ENCODE measurements around the gene CMKLR1.

CMKLR1 gene

GRCh38 chr12:108271951-108272872 lies 66.9 kb downstream of the CMKLR1 start:
- no peak for TF ChIP-seq CTCF (IDR thresholded peaks at IDR 0.05; ENCODE audit: control insufficient read depth, insufficient read depth, low read depth, low read length, missing control alignments)
- DNase-seq (ENCODE audit: low read depth) = no peak
- H3K4me3 ChIP-seq (ENCODE audit: control insufficient read depth, low read depth, low read length) = no peak overlapping the region

- no peak overlapping the region for H3K4me3 ChIP-seq (ENCODE audit: control insufficient read depth, low read depth, low read length)
- no peak for DNase-seq (ENCODE audit: low read depth)
- TF ChIP-seq CTCF (IDR thresholded peaks at IDR 0.05; ENCODE audit: control insufficient read depth, insufficient read depth, low read depth, low read length, missing control alignments) = no peak
Measured at GRCh38 chr12:108270849-108271143, 68.3 kb downstream of the CMKLR1 start.

GRCh38 chr12:108270035-108270848 lies 68.9 kb downstream of the CMKLR1 start:
- H3K4me3 ChIP-seq (ENCODE audit: control insufficient read depth, low read depth, low read length) = no peak overlapping the region
- no peak for TF ChIP-seq CTCF (IDR thresholded peaks at IDR 0.05; ENCODE audit: control insufficient read depth, insufficient read depth, low read depth, low read length, missing control alignments)
- DNase-seq (ENCODE audit: low read depth) = no peak

GRCh38 chr12:108269224-108269623 lies 69.9 kb downstream of the CMKLR1 start:
- no peak overlapping the region for H3K4me3 ChIP-seq (ENCODE audit: control insufficient read depth, low read depth, low read length)
- no peak for DNase-seq (ENCODE audit: low read depth)
- no peak for TF ChIP-seq CTCF (IDR thresholded peaks at IDR 0.05; ENCODE audit: control insufficient read depth, insufficient read depth, low read depth, low read length, missing control alignments)

- TF ChIP-seq CTCF (IDR thresholded peaks at IDR 0.05; ENCODE audit: control insufficient read depth, insufficient read depth, low read depth, low read length, missing control alignments) = no peak
Measured at GRCh38 chr12:108268397-108268796, 70.7 kb downstream of the CMKLR1 start.

GRCh38 chr12:108267450-108267849 lies 71.7 kb downstream of the CMKLR1 start:
- H3K4me3 ChIP-seq (ENCODE audit: control insufficient read depth, low read depth, low read length) = no peak overlapping the region
- DNase-seq (ENCODE audit: low read depth) = no peak
- no peak for TF ChIP-seq CTCF (IDR thresholded peaks at IDR 0.05; ENCODE audit: control insufficient read depth, insufficient read depth, low read depth, low read length, missing control alignments)

More at GRCh38 chr12:108268397-108268796, 70.7 kb downstream of the CMKLR1 start:
- DNase-seq (ENCODE audit: low read depth) = no peak
- H3K4me3 ChIP-seq (ENCODE audit: control insufficient read depth, low read depth, low read length) = no peak overlapping the region
